GM19025 (cell line): Measurements from ENCODE around the gene MAP1B.
"Not testable (repeated sequence)": the region's sequence is repeated elsewhere in the genome, so short reads cannot be mapped to it uniquely, and the experiment has no call there.

Source experiments
- ATAC-seq: cut with Tn5 transposase; IDR thresholded peaks from one replicate; pipeline ENCODE4 v1.9.1; 2021; ENCODE audit warnings: mild to moderate bottlenecking, low read depth, moderate library complexity; ENCODE audit not compliant: unreplicated experiment

MAP1B gene

GRCh38 chr5:72157625-72157962, 50.3 kb downstream of the MAP1B start:
- ATAC-seq: no peak

DNA sequence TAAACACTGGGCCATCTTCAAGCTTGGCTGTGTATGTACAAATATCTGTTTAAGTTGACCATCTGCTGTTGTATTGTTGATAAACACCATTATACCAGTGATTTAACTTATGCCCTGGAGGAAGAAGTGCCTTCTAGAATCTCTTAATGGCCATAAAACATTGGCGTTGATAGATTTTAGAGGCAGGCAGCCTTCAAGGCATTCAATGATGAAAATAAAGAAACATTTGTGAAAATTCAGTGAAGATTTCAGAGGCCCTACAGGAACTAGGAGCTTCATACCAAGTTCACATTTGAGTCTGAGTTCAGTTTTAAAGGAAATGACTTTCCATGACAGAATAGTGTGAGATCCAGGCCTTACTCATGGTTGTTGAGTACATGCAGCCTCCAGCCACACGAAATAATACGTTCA, 52.2 kb downstream of the MAP1B start:
- no peak for ATAC-seq

GRCh38 chr5:72160329-72160728, 53.1 kb downstream of the MAP1B start:
- no peak for ATAC-seq

DNA sequence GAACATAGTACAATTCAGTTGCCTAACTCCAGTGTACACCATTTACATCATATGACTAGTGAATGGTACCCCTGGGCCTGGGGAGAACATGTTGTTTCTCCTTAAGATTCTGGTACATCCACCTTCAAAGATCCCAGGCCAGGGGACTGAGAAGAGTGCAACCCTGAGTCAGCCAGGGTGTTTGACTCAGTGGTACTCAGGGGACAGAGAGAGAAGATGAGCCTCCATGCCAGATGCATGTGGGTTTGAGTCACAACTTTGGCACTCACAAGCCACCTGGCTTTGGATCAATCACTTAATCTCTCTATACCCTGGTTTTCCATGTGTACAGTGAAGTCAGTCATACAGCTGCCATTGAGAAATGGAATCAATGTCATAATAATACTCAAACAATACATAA, 53.7 kb downstream of the MAP1B start:
- no peak for ATAC-seq

DNA sequence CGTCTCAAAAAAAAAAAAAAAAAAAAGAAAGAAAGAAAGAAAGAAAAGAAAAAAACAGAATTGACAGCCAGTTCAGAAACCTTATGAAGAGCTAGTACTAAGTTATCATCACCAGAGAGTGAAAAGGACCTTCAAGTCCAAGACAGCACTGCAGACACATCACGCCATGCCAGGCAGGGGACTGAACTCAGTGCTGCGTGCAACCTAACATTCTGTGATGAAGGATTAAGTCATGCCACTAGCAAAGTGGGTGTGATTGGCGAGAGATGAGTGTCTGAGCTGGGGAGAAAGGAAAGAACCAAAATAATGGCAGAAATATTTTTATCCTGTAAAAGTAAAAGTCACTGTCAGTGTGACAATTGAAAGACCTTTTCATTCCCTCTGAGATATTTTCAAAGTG, 54.7 kb downstream of the MAP1B start:
- no peak for ATAC-seq

GRCh38 chr5:72163349-72163983, 56.2 kb downstream of the MAP1B start:
- no peak for ATAC-seq

DNA sequence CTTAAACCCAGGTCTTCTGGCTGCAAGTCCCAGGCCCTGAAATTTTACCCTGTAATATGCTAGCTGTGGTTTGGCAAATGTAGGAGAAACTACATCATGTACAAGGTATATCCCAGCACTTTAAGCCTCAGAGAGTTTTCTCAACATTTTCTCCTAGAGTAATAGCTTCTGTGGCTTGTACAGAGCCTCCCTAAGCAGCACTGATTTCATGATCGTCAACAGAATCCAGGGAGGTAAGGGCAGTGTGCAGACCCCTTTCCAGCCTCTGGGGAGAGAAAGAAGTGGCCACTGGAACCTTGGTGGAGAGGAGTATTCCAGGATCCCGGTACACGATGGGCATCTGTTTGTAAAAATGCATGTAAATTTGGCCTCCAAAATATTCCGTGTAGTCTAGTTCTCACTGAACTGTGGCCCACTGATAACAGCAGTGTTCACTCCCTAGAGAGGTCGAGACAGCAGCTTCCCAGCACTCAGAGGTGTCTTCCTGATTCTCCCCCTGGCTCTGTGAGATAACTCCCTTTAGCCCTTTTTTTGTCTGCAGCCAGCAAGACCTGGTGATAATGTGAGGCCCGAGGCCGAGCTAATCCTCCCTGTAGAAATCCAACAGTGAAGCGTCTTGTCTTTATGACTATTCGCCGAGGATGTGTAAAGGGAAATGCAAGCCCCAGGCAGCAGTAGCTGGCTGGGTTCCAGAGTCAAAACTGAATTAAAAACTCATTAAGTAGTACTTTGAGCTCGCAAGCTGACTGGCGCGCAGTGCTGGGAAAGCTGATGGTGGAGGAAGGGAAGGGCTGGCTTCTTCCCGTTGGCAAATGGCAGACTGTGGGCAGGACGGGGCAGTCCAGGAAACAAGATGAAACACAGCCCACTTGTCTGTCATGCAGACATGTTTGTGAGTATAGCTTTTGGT, 59.0 kb downstream of the MAP1B start:
- no peak for ATAC-seq

DNA sequence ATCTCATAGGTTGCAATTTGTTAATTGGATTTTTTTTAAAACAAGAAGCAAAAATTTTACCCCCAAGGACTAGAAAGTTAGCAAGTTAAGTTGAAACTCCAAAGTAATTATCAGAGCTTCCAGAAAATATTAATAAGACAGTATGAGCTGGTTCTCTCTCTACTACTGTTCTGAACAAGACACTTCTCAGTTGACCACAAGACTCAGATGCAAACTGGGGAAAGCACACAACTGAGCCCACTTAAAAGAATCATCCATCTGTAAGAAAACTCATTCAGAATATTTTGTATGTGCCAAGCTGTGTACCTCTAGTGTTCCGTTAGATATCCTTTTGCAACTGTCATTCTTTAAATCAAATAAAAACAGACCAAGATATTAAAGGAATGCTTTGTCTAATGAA, 60.0 kb downstream of the MAP1B start:
- ATAC-seq: no peak

GRCh38 chr5:72167804-72168203, 60.5 kb downstream of the MAP1B start:
- ATAC-seq: no peak

- ATAC-seq: no peak
Observed at GRCh38 chr5:72170101-72170500, 62.8 kb downstream of the MAP1B start.

- ATAC-seq: not testable (repeated sequence)
Observed at GRCh38 chr5:72171181-72171580, 63.9 kb downstream of the MAP1B start.

DNA sequence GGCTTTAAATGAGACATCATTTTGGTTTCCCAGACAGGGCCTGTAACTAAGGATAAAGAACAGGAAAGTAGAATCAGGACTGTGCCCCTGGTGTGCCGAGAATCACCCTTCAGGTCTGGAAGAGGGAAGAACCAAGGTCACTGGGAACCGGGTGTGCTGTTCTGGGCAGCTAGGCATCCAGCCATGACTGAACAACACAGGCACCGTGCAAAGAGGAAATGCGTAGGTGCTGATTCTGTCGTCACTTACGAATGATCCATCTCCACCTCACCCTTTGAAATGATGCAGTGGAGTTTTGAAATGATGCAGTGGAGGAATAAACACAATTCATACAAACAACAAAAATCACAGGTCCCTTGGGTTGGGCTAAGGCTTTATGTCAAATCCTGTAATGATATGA, 64.4 kb downstream of the MAP1B start:
- no peak for ATAC-seq

DNA sequence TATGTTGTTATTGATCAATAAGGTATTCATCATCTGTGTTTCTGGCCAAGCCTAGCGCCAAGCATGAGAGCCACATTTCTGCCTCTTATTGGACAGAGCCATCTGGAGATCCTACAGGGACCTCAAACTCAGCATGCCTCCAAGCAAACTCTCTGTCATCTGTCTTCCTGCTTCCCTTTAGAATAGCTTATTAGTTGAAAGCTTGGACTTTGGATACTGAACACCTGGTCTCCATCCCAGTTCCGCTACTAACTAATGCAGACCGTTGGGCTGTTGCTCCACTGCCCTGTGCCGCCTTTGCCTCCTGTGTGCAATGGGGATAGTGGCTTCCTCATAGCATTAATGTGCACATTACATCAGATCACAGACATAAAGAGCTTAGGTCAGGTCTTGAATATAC, 65.5 kb downstream of the MAP1B start:
- no peak for ATAC-seq

DNA sequence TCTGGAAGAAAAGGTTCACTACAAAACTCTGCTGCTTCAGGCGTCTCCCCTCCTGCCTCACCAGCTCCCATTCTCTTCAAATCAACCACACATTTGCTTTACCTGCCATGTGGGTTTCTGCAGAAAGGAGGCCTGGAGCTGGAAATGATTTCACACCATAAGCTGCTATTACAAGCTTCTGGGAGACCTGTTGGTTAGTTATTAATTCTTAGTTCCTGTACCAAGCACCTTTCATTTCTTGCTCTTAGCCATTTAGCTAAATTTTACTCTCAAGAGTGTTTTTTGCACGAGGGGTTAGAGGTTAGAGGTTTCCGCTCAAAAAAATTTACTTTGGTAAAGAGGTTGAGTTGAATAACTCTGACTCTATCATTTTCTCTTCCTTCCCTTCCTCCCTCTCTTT, 70.3 kb downstream of the MAP1B start:
- ATAC-seq: no peak

GRCh38 chr5:72179028-72179815, 71.9 kb downstream of the MAP1B start:
- no peak for ATAC-seq

GRCh38 chr5:72179816-72180440, 72.7 kb downstream of the MAP1B start:
- no peak for ATAC-seq

DNA sequence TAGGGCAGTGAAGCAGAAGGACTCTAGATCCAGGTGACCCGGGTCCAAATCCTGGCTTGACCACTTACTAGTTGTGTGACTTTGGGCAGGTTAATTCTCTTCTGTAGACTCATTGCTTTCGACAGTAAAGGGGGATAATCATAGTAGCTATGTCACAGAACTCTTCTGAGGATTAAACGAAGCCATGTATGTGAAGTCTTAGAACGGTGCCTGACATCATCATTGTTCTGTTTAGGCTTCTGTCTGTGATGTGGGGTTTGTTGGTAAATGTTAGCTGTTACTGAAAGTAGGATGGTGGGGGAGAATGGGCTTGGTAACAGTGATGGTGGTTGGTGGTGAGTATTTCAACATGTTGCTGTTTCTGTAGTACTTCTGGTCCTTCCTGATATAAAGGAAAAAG, 73.7 kb downstream of the MAP1B start:
- no peak for ATAC-seq

- no peak for ATAC-seq
Observed at GRCh38 chr5:72182686-72183085, 75.4 kb downstream of the MAP1B start.

DNA sequence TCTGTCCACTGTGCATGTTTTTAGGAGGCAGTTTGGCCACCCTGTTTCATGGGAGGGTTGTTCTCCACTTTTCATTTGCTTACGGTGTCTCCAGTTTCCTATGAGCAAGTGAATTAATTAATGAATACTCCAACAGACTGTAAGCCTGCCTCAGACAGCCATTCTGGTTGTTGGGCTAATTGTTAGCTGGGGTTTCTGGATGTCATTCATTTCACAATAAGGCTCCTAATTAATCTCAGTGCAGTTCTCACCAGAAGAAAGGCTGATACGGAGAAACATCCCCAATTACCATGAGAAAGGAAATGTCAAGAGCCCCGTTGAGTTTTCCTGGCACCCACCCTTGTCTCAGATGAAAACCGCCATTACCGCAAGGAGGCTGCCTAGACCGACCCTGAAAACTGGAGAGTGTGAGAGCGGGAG, 75.8 kb downstream of the MAP1B start:
- no peak for ATAC-seq

DNA sequence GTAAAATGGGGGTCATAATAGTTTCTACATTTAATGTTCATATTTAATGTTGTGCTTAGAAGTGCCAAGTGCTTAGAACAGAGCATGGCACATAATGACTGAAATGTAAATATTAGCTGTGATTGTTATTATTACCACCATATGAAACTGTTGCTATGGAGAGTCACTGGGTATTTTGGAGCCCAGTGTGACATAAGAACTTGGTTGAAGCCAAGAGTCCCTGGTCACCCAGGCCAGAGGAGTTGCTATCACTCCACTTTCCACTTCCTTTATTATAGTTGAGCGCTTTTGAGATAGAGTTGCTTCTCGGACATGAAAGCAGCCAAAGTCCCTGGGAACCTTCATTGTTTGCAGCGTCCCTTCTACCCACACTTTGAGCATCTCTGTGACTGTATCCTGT, 77.1 kb downstream of the MAP1B start:
- ATAC-seq: no peak
